Activated T-cell treated with anti-CD3 and anti-CD28 coated beads for 4 hours (primary cell): ENCODE results near the gene PLEKHO1.
A peak's percentile ranks its signal among the peaks of the same experiment; 100 is the strongest.
"Not testable (repeated sequence)": the region's sequence is repeated elsewhere in the genome, so short reads cannot be mapped to it uniquely, and the experiment has no call there.

Experiments
- DNase-seq: peaks from one replicate; pipeline ENCODE4 v3.0.0-alpha.2; 2020

Gene PLEKHO1

GRCh38 chr1:150149271-150150132 is at the start of gene PLEKHO1:
TSS of gene PLEKHO1 (plus strand) at chr1:150149916. CDS start at chr1:150150258, 342 bp downstream.
- peak; percentile 82 for DNase-seq

- no peak for DNase-seq
These were observed 46.7 kb upstream of the PLEKHO1 start for GRCh38 chr1:150102986-150103385.

GRCh38 chr1:150106341-150106740 is 43.4 kb upstream of the PLEKHO1 start:
- DNase-seq = no peak

GRCh38 chr1:150109586-150109985 is 40.1 kb upstream of the PLEKHO1 start:
- DNase-seq = no peak

GRCh38 chr1:150110116-150110515 is 39.6 kb upstream of the PLEKHO1 start:
- no peak for DNase-seq

GRCh38 chr1:150111670-150112069 is 38.0 kb upstream of the PLEKHO1 start:
- DNase-seq = no peak

- no peak for DNase-seq
These were observed 34.6 kb upstream of the PLEKHO1 start for GRCh38 chr1:150115121-150115520.

GRCh38 chr1:150118716-150119115 is 31.0 kb upstream of the PLEKHO1 start:
- no peak for DNase-seq

- DNase-seq = no peak
These were observed 28.4 kb upstream of the PLEKHO1 start for GRCh38 chr1:150121236-150121862.

- no peak for DNase-seq
These were observed 22.9 kb upstream of the PLEKHO1 start for GRCh38 chr1:150126811-150127210.

GRCh38 chr1:150127464-150127863 is 22.3 kb upstream of the PLEKHO1 start:
- DNase-seq = no peak

- no peak for DNase-seq
These were observed 21.8 kb upstream of the PLEKHO1 start for GRCh38 chr1:150127868-150128267.

- no peak for DNase-seq
These were observed 17.3 kb upstream of the PLEKHO1 start for GRCh38 chr1:150132372-150132771.

- DNase-seq = no peak
These were observed 15.2 kb upstream of the PLEKHO1 start for GRCh38 chr1:150134537-150134936.

- DNase-seq = not testable (repeated sequence)
These were observed 14.3 kb upstream of the PLEKHO1 start for GRCh38 chr1:150135400-150135799.

GRCh38 chr1:150138044-150138443 is 11.7 kb upstream of the PLEKHO1 start:
- DNase-seq = no peak

GRCh38 chr1:150141452-150141851 is 8.3 kb upstream of the PLEKHO1 start:
- DNase-seq = no peak

GRCh38 chr1:150142083-150142482 is 7.6 kb upstream of the PLEKHO1 start:
- DNase-seq = no peak

- DNase-seq = no peak
These were observed 5.1 kb upstream of the PLEKHO1 start for GRCh38 chr1:150144606-150145005.

GRCh38 chr1:150146016-150146415 is 3.7 kb upstream of the PLEKHO1 start:
- not testable (repeated sequence) for DNase-seq

GRCh38 chr1:150146849-150147542 is 2.7 kb upstream of the PLEKHO1 start:
- no peak for DNase-seq

GRCh38 chr1:150148837-150149270 is 862 bp upstream of the PLEKHO1 start:
- DNase-seq = no peak
